Endometrial microvascular endothelial cells (primary cell): Measurements from ENCODE around the gene PPP2R5C. TPM values are rescaled to one million over a fixed set of nuclear protein-coding genes. Genes with fewer than 3 reads are reported as not detected.

Source experiments
- in situ Hi-C: cut with HindIII; loops from 2 replicates; pipeline ENCODE4 v1.10.0; 2017; ENCODE audit warnings: low sequenced_read_pairs, low pct_unique_long_range_greater_than_20kb; ENCODE audit errors: inconsistent ontology term
- total RNA-seq: library from RNA; depleted of rRNA; stranded (reverse); fragments of >200 nt; gene quantifications from one replicate; pipeline ENCODE4 v1.2.3, GENCODE V29; 2015; ENCODE audit errors: inconsistent ontology term

The PPP2R5C gene
- total RNA-seq, 1 donor from 2014 or later: 60.6 TPM

DNA sequence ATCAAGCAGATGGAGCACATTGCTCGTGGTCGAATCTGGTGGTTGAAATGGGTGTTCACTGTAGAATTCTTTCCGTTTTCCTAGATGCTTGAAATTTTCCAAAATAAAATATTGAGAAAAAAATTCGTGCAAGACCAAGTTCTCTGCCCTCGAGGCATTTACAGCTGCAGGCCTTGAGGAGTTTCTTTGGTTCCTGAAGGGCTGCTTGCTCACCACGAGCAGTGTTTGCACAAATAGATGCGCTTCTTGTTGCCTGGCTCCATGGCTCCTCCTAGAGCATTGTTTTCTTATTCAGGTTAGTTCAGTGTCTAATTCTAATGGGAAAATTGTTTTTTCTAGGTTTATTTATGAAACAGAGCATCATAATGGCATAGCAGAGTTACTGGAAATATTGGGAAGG is 128.4 kb downstream of the PPP2R5C start:
- in situ Hi-C loops: no loop called here

DNA sequence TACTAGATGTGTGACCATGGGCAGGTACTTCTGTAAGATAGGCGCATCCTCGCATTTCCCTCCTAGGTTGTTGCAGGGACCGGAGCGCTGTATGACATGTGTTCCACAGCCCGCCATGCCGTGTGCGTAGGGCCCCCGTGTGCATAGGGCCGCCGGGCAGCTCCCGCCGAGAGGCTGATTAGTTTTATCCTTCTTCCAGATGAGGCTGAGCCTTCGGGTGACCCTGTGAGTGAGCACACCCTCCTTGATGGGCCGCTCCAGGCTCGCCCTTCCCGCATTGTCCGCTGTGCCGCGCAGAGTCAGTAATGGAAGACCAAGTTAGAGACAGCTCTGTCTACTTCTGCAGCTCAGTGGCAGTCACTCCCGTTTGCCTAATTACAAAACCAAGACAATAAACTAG is 130.0 kb downstream of the PPP2R5C start:
- in situ Hi-C loops: no loop called here

DNA sequence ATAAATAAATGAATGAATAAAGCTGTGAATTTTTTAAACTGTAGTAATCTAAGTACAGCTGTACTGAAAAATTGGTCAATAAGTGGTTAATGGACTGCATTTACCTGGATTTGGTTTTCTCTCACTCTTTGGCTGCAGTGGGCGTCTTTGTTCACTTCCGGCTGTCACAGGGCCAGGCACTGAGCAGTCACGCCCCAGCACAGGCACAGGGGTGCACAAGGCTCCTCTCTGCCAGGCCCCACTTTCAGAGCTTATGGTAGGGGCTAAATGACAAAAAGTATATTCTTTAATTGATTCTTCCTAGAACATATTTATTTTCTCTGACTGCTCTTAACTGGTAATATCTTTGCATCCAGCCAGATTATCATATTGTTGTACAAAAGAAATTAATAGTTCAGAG is 132.2 kb downstream of the PPP2R5C start:
- in situ Hi-C loops: no loop called here

DNA sequence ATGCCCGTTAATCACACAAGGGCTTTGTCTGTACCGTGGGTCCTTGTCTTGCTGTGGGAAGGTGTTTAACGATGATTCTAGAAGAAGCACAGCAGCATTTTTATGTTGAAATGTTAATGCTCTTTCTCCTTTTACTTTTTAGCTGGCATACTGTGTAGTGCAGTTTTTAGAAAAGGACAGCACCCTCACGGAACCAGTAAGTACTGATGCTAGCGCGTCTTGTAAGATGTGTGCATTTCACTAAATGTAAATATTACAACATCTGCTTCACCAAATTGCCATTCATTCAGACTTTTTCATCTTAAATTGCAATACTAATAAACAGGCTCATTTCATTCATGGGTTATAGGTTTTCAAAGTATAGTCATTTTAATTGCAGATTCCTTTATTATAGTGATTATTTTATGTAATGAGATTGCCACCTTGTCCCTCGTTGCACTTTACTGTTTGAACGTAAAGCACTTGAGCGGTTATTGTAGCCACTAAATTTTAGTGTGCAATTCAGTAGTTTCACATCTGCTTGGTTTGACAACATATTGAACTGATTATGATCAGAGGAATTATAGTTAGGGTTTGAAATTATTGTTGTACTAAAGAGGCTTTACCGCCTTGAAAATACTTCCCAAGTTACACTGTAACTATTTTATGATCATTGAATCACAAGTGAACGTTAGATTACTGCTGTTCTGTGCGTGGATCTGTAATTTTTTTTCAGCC is 133.0 kb downstream of the PPP2R5C start:
- in situ Hi-C loops: no loop called here

DNA sequence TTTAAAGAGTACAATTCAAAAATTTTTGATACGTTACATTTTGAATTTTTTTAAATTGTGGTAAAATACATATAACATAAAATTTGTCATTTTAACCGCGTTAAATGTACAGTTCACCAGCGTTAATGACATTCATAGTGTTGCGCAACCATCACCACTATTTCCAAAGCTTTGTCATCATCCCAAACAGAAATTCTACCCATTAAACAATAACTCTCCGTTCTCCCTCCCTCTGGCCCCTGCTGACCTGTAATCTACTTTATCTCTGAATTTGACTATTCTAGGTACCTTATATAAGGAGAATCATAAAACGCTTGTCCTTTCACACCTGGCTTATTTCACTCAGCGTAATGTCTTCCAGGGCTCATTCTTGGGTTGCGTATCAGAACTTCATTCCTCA is 133.7 kb downstream of the PPP2R5C start:
- in situ Hi-C loops: no loop called here

DNA sequence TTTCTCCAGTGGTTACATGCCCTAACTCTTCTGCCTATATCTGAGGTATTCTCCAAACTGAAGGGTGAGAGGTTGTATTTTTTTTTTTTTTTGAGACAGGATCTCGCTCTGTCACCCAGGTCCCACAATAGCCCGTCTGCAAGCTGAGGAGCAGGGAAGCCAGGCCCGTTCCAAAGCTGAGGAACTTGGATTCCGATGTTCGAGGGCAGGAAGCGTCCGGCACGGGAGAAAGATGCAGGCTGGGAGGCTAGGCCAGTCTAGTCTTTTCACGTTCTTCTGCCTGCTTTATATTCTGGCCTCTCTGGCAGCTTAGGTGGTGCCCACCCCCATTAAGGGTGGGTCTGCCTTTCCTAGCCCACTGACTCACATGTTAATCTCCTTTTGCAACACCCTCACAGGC is 135.8 kb downstream of the PPP2R5C start:
- in situ Hi-C loops: no loop called here

DNA sequence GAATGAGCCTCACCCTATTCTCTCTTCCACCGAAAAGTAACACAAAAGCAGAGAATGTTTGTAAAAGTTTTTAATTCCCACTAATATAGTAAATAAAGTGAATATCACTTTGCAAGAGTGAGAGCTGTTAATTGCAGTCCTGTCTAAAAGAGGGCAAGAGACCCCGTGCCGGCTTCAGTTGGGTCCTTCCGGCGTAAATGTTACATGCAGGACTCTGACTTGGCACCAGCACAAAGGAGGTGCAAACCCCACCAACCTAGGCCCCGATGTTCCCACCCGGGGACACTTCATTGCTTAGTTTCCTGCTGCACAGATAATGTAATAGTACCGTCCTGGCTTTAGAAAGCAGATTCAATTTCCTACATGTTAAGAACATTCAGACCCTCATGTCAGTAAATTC is 136.9 kb downstream of the PPP2R5C start:
- in situ Hi-C loops: no loop called here

DNA sequence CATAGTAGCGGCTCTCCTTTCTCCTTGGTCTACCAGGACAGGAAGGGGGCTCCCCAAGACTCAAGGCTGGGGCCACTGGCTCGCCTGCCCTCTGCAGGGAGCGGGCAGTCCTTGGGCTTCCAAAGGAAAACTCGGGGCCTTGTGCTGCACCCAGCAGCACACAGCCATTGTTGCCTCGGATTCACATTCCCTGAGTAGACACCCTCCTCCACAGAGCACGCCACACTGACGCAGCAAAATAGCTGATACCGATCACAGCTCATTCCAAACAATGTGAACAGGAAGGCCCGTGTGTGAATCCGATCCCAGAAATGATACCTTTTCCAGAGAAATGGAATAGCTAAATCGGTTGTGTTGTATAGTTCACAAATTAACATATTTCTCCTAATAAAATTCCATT is 137.8 kb downstream of the PPP2R5C start:
- in situ Hi-C loops: no loop called here

DNA sequence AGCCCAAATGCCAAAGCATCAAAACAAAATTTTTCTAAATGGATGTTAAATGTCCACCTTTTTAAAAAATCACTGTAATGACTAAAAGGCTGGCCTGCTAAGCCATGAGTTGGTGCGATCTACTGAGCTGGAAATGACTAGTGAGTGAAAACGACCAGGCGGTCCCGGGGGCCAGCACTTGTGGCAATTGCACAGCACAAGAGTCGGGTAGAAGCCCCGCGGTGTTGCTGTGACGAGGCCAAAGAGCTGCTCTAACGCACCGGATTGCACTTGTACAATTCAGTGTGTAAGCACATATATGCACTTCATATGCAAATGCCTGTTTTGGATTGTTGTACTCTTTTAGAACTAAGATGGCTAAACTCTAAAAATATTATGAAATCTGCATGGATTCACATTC is 138.7 kb downstream of the PPP2R5C start:
- in situ Hi-C loops: no loop called here

DNA sequence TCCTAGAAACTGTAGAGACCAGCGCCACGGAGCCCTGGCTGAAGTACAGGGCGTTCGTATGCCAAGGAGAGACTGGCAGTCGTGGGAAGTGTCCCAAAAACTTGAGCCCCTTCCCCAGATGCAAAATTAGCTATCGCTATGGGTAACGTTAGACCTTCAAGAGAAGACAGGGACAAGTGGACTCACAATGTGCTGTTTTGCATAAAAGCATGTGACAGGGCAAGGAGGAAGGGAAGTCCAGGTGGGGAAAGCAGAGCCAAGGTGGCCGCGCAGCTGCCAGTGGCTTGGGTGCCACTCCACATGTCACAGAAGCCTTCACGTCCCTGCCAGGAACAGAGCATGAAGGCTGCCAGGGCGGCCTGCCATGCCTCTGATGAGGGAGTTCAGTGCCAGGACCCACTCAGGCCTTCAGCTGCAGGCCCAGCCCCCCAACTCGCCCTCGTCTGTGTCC is 141.6 kb downstream of the PPP2R5C start:
- in situ Hi-C loops: no loop called here

DNA sequence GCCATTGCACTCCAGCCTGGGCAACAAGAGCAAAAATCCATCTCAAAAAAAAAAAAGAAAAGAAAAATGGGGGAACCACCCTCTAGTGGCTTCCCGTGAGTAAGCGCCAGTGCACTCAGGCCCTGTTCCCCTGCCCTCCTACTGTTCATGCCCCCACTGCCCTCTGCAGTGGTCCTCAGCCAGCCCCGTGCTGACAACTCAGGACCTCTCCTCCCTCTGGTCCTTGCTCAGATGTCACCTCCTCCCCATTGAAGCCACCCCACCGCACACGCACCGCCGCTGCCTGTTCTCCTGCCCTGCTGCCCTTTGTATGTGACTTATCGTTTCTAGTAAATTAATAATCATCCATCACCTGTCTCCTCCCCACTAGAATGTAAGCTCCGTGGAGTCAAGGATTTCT is 144.1 kb downstream of the PPP2R5C start:
- in situ Hi-C loops: no loop called here

DNA sequence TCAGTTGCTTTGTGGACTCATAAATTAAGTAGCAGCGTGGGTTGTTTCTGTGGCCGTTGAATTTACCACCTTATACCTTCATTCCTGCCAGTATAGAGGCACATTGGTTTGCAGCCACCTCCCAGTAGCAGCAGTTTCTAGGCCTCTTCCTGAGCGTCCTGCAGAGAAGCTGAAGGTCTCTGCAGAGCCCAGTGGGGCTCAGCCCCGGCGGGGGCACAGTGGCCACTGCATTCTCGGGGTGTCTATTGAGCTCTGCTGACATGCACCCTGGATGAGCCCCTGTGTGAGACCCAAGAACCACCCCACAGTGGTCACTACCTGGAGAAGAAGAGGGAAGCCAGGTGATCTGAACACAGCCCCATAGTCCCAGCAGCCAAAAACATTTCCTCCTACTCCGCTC is 145.1 kb downstream of the PPP2R5C start:
- in situ Hi-C loops: no loop called here

DNA sequence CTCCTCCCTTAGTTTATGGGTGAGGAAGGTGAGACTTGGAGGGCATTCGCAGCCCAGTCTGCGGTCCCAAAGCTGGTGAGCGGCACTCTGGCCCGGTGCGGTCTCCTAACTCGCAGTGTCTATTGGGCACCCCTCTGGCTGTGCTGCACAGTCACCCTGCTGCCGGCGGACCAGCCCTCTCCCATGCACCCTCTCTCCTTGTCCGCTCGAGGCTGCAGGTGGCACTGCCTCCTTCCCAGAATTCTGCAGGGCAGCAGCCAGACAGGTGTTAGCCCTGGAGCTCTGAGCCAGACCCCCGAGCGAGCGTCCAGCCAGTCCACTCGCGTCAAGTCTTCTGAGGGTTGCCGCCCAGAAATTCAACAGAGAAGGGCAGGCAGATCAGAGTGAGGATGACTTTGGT is 146.1 kb downstream of the PPP2R5C start:
- in situ Hi-C loops: no loop called here

DNA sequence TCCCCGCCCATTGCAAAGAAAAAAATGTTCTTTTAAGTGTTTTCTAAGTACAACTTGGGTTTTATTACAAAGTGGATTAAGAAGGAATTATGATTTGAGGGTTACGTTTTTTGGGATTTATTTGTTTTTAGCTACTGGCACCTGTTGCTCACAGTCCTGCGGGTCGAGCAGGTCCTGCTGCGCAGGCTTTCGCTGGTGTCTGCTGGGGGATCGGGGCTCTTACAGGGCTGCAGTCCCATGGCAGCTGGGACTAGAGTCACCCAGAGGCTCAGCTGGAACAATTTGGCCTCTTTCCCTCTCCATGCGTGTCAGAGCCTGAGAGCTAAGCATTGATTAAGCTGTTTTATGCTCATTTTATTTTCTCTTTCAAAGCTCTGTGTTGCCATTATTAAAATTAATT is 147.3 kb downstream of the PPP2R5C start:
- in situ Hi-C loops: no loop called here

DNA sequence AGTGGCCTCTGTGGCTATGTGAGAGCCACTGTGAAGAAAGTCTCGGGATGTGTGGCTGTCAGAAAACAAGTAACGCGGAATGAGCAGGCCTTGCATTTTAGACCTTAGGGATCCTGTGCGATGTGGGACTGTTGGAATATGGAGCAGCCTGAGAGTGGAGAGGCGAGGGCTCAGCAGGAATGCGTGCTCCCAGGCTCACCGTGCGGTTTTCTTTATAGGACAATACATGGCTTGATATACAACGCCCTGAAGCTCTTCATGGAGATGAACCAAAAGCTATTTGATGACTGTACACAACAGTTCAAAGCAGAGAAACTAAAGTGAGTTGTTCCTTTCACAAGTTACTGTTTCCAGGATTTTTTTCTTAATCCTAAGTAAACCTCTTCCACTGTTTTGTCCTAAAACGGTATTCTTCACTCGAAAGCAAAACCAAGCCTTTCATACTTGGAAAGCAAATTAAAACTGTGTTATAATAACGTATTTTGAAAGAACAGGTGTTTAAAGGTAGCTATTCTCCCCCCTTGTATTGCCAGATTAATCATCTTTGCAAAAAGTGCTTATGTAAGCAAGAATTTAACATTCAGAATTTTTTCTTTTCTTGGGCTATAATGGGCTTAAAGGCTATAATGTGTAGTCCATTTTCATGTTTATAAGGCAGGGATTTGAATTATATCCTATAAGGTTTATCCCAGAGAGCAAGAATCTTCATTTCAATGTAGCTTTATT is 148.0 kb downstream of the PPP2R5C start:
- in situ Hi-C loops: no loop called here

DNA sequence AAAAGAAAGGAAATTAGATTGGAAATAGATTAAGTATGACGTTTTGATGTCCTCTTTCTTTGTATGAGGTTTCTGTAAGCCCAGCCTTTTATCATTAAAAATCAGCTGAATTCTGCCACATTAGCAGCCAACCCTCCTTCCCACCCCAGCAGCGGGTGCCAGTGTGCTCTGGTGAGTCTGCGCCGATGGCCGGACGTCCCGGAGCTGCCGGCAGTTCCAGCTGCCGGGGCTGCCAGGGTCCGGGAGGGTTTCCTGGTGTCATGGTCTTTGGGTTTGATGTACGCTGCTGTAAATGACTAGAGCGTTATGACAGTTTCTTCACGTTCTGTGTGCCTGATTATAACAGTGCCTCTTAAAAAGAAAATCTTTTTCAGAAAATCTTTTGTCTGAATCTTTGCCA is 151.3 kb downstream of the PPP2R5C start:
- in situ Hi-C loops: no loop called here

DNA sequence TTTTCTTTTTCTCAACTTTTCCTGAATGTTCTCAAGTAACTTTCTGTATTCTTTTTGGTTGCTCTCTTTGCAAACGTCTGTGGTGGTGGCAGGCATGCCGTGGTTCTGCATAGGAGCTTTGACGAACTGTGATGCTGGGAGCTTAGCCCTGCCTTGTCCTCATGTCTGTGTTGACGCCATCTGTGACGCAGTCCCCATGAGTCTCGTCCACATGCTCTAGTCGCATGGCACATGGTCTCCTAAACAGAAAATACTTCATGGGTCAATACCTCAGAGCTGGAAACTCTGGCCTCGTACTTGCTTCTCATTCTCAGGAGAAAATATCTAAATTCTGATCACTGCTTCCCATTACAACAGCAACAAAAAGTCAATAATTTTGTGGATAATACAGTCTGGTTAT is 152.6 kb downstream of the PPP2R5C start:
- in situ Hi-C loops: no loop called here

DNA sequence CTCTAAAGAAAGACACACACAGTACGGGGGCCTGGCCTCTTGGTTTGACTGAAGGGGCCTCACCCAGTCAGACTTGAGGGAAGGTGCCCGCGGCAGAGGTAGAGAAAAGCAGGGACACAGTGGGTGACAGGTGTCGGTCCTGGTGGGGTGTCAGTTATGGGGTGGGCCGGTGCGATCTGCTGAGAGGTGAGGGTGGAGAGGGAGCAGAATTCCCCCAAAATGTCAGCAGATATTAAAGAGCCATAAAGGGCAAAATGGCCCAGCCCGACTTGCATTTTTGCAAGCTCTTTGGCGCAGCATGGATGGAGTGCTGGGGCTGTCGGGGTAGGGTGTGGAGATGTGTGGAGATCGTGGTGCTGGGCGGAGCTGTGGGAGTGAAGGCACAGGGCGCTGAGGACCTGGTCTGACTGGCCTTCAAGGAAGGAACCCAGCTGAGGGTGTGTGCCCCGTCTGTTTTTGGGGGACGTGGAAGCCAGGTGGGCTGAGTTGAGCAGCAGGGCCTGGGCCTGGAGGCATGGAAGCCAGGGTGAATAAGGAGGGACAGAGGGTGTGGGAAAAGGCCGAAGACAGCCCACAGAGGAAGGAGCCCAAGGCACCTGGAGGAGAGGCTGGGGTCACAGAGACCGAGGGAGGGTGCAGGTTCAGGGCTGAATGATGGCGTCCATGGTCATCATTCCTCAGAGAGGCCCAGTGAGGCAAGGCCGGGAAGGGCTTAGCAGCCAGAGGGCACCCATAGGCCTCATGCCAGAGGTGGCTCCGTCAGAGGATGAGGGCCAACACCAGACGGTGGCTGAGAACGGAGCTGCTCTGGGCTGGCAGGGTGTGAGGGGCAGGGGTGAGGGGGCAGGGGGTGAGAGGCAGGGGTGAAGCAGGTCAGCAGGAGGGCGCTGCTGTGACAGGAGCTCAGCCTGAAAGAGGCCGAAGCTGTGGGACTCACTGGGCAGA is 154.6 kb downstream of the PPP2R5C start:
- in situ Hi-C loops: no loop called here

DNA sequence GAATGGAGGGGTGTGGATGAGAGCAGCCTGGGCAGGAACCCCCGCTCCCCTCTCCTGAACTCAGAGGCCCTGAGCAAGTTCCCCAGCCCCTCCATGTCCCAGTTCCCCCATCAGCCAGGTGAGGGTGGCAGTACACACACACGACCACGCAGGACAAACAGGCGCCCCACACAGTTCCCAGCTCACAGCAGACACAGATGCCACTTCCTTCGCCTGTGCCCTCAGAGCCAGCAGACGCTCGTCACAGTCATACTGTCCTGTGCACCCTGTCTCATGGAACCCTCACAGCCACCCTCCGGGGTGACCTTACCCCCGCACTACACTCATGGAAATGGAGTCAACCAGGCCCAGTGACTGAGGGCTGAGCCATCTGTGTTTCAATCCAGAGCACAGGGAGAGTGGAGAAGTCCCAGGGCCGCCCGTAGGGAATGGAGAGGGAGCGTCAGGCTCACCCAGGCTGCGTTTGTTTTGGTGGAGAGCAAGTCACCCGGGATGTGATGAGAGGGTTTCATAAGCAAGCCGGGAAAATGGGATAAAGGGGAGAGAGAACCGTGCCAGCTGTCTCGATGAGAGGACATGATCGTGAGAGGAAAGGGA is 155.4 kb downstream of the PPP2R5C start:
- in situ Hi-C loops: no loop called here
